ENCODE measurements around the gene NEU3.
A peak's percentile ranks its signal among the peaks of the same experiment; 100 is the strongest.
"Not testable (repeated sequence)": the region's sequence is repeated elsewhere in the genome, so short reads cannot be mapped to it uniquely, and the experiment has no call there.

Gene NEU3

GRCh38 chr11:75020328-75020727 lies 31.6 kb downstream of the NEU3 start:
- H2BK5ac ChIP-seq (ENCODE audit: low read depth, low read length, poor library complexity, severe bottlenecking); H3K14ac ChIP-seq (ENCODE audit: low read length in 2 of 2); H4K91ac ChIP-seq (ENCODE audit: low read length); H3K4ac ChIP-seq (ENCODE audit: low read depth in 1 of 2, low read length in 2 of 2); H3K9me3 ChIP-seq (ENCODE audit: control insufficient read depth, low read length); H3K36me3 ChIP-seq (ENCODE audit: control insufficient read depth in 1 of 2, insufficient read depth in 2 of 2, low read depth in 1 of 2, low read length in 2 of 2); H3K27ac ChIP-seq (ENCODE audit: low read length, poor library complexity, severe bottlenecking); DNase-seq; H2AFZ ChIP-seq (ENCODE audit: low read depth, low read length); H4K8ac ChIP-seq (ENCODE audit: low read length); H3K9ac ChIP-seq (ENCODE audit: low read length); H3K4me3 ChIP-seq (ENCODE audit: insufficient read depth in 1 of 2, low read depth in 1 of 2, low read length in 2 of 2); H2AK5ac ChIP-seq (ENCODE audit: low read length, severe bottlenecking); H2BK15ac ChIP-seq (ENCODE audit: low read depth, poor library complexity, severe bottlenecking); H3K79me1 ChIP-seq (replicated peaks; ENCODE audit: low read length, poor library complexity, severe bottlenecking); H3K4me2 ChIP-seq (ENCODE audit: low read length, poor library complexity, severe bottlenecking); H2BK120ac ChIP-seq (ENCODE audit: low read depth, low read length); H3K23ac ChIP-seq (ENCODE audit: low read length in 2 of 2); H3K27me3 ChIP-seq (ENCODE audit: control insufficient read depth in 1 of 2, insufficient read depth in 1 of 2, low read length in 2 of 2); H3K18ac ChIP-seq (ENCODE audit: low read depth in 1 of 2, low read length in 2 of 2); H2BK12ac ChIP-seq (ENCODE audit: low read length in 2 of 2): not testable (repeated sequence)
- H3K4me1 ChIP-seq (ENCODE audit: control insufficient read depth, insufficient read depth, low read depth, low read length), result peaks cover 13% of the 10 kb centered on the region
- WGBS, result 76% methylated on average over 5 of the region's 5 CpGs

GRCh38 chr11:75022296-75022695 lies 33.6 kb downstream of the NEU3 start:
- WGBS, result 92% methylated on average over 3 of the region's 3 CpGs
- Histone ChIP-seq H3K79me1 (replicated peaks; ENCODE audit: low read length, poor library complexity, severe bottlenecking) (no peaks in the 10 kb centered on the region), H3K9me3 (ENCODE audit: control insufficient read depth, low read length) (no peaks in the 10 kb centered on the region), H3K36me3 (ENCODE audit: control insufficient read depth in 1 of 2, insufficient read depth in 2 of 2, low read depth in 1 of 2, low read length in 2 of 2) (no peaks in the 10 kb centered on the region), H3K4ac (ENCODE audit: low read depth in 1 of 2, low read length in 2 of 2) (no peak overlapping the region), H2AFZ (ENCODE audit: low read depth, low read length) (no peak overlapping the region), H2BK15ac (ENCODE audit: low read depth, poor library complexity, severe bottlenecking) (no peak overlapping the region), H3K23ac (ENCODE audit: low read length in 2 of 2) (no peak overlapping the region), H2BK120ac (ENCODE audit: low read depth, low read length) (no peak overlapping the region), H2AK5ac (ENCODE audit: low read length, severe bottlenecking) (no peak overlapping the region), H3K18ac (ENCODE audit: low read depth in 1 of 2, low read length in 2 of 2) (no peak overlapping the region), H3K4me1 (ENCODE audit: control insufficient read depth, insufficient read depth, low read depth, low read length) (peaks cover 13% of the 10 kb centered on the region), H3K4me2 (ENCODE audit: low read length, poor library complexity, severe bottlenecking) (no peak overlapping the region), H4K91ac (ENCODE audit: low read length) (no peak overlapping the region), H3K27me3 (ENCODE audit: control insufficient read depth in 1 of 2, insufficient read depth in 1 of 2, low read length in 2 of 2) (no peaks in the 10 kb centered on the region), H2BK12ac (ENCODE audit: low read length in 2 of 2) (no peak overlapping the region), H3K4me3 (ENCODE audit: insufficient read depth in 1 of 2, low read depth in 1 of 2, low read length in 2 of 2) (no peak overlapping the region), H3K27ac (ENCODE audit: low read length, poor library complexity, severe bottlenecking) (peak overlapping the region; percentile 12), H3K14ac (ENCODE audit: low read length in 2 of 2) (no peak overlapping the region), H2BK5ac (ENCODE audit: low read depth, low read length, poor library complexity, severe bottlenecking) (no peak overlapping the region), H4K8ac (ENCODE audit: low read length) (no peak overlapping the region), H3K9ac (ENCODE audit: low read length) (no peak overlapping the region)
- no peak for DNase-seq

- peak; percentile 82 for DNase-seq
- H3K9ac ChIP-seq (ENCODE audit: low read length), result peak overlapping the region; percentile 40
- H2BK120ac ChIP-seq (ENCODE audit: low read depth, low read length), result no peak overlapping the region
- no peak overlapping the region for H2AFZ ChIP-seq (ENCODE audit: low read depth, low read length)
- H2AK5ac ChIP-seq (ENCODE audit: low read length, severe bottlenecking), result no peak overlapping the region
- peaks cover 13% of the 10 kb centered on the region for H3K4me1 ChIP-seq (ENCODE audit: control insufficient read depth, insufficient read depth, low read depth, low read length)
- H3K27ac ChIP-seq (ENCODE audit: low read length, poor library complexity, severe bottlenecking), result peak overlapping the region; percentile 57
- no peak overlapping the region for H3K4me2 ChIP-seq (ENCODE audit: low read length, poor library complexity, severe bottlenecking)
- WGBS, result 64% methylated on average over 5 of the region's 5 CpGs
- no peak overlapping the region for H4K8ac ChIP-seq (ENCODE audit: low read length)
- H2BK5ac ChIP-seq (ENCODE audit: low read depth, low read length, poor library complexity, severe bottlenecking), result no peak overlapping the region
- H4K91ac ChIP-seq (ENCODE audit: low read length), result no peak overlapping the region
- no peaks in the 10 kb centered on the region for H3K27me3 ChIP-seq (ENCODE audit: control insufficient read depth in 1 of 2, insufficient read depth in 1 of 2, low read length in 2 of 2)
- H3K14ac ChIP-seq (ENCODE audit: low read length in 2 of 2), result no peak overlapping the region
- H3K18ac ChIP-seq (ENCODE audit: low read depth in 1 of 2, low read length in 2 of 2), result peak overlapping the region in 1 of 2 experiments; percentile 11
- no peak overlapping the region for H3K4ac ChIP-seq (ENCODE audit: low read depth in 1 of 2, low read length in 2 of 2)
- H3K23ac ChIP-seq (ENCODE audit: low read length in 2 of 2), result no peak overlapping the region
- no peaks in the 10 kb centered on the region for H3K36me3 ChIP-seq (ENCODE audit: control insufficient read depth in 1 of 2, insufficient read depth in 2 of 2, low read depth in 1 of 2, low read length in 2 of 2)
- H2BK12ac ChIP-seq (ENCODE audit: low read length in 2 of 2), result peak overlapping the region in 1 of 2 experiments; percentile 29
- no peaks in the 10 kb centered on the region for H3K79me1 ChIP-seq (replicated peaks; ENCODE audit: low read length, poor library complexity, severe bottlenecking)
- no peak overlapping the region for H3K4me3 ChIP-seq (ENCODE audit: insufficient read depth in 1 of 2, low read depth in 1 of 2, low read length in 2 of 2)
- no peak overlapping the region for H2BK15ac ChIP-seq (ENCODE audit: low read depth, poor library complexity, severe bottlenecking)
- no peaks in the 10 kb centered on the region for H3K9me3 ChIP-seq (ENCODE audit: control insufficient read depth, low read length)
Measured at GRCh38 chr11:75022759-75023396, 34.1 kb downstream of the NEU3 start.

- no peak overlapping the region for H4K91ac ChIP-seq (ENCODE audit: low read length)
- no peak overlapping the region for H3K14ac ChIP-seq (ENCODE audit: low read length in 2 of 2)
- H2BK5ac ChIP-seq (ENCODE audit: low read depth, low read length, poor library complexity, severe bottlenecking), result no peak overlapping the region
- peaks cover 13% of the 10 kb centered on the region for H3K4me1 ChIP-seq (ENCODE audit: control insufficient read depth, insufficient read depth, low read depth, low read length)
- no peaks in the 10 kb centered on the region for H3K27me3 ChIP-seq (ENCODE audit: control insufficient read depth in 1 of 2, insufficient read depth in 1 of 2, low read length in 2 of 2)
- 93% methylated on average over 6 of the region's 6 CpGs for WGBS
- no peak for DNase-seq
- H3K18ac ChIP-seq (ENCODE audit: low read depth in 1 of 2, low read length in 2 of 2), result no peak overlapping the region
- no peak overlapping the region for H2AFZ ChIP-seq (ENCODE audit: low read depth, low read length)
- no peak overlapping the region for H2BK15ac ChIP-seq (ENCODE audit: low read depth, poor library complexity, severe bottlenecking)
- no peak overlapping the region for H3K4ac ChIP-seq (ENCODE audit: low read depth in 1 of 2, low read length in 2 of 2)
- no peak overlapping the region for H2BK120ac ChIP-seq (ENCODE audit: low read depth, low read length)
- H3K4me2 ChIP-seq (ENCODE audit: low read length, poor library complexity, severe bottlenecking), result no peak overlapping the region
- peak overlapping the region; percentile 40 for H3K9ac ChIP-seq (ENCODE audit: low read length)
- H3K23ac ChIP-seq (ENCODE audit: low read length in 2 of 2), result no peak overlapping the region
- H3K4me3 ChIP-seq (ENCODE audit: insufficient read depth in 1 of 2, low read depth in 1 of 2, low read length in 2 of 2), result no peak overlapping the region
- no peaks in the 10 kb centered on the region for H3K79me1 ChIP-seq (replicated peaks; ENCODE audit: low read length, poor library complexity, severe bottlenecking)
- peak overlapping the region; percentile 21 for H3K27ac ChIP-seq (ENCODE audit: low read length, poor library complexity, severe bottlenecking)
- H2BK12ac ChIP-seq (ENCODE audit: low read length in 2 of 2), result peak overlapping the region in 1 of 2 experiments; percentile 15
- H2AK5ac ChIP-seq (ENCODE audit: low read length, severe bottlenecking), result no peak overlapping the region
- no peaks in the 10 kb centered on the region for H3K9me3 ChIP-seq (ENCODE audit: control insufficient read depth, low read length)
- H4K8ac ChIP-seq (ENCODE audit: low read length), result no peak overlapping the region
- no peaks in the 10 kb centered on the region for H3K36me3 ChIP-seq (ENCODE audit: control insufficient read depth in 1 of 2, insufficient read depth in 2 of 2, low read depth in 1 of 2, low read length in 2 of 2)
Measured at GRCh38 chr11:75023446-75024067, 34.8 kb downstream of the NEU3 start.

Measured in mesenchymal stem cell (in vitro differentiated cells and primary cell).